ENCODE data around the gene SLC26A1. TPM values are rescaled to one million over a fixed set of nuclear protein-coding genes. Genes with fewer than 3 reads are reported as not detected.

The SLC26A1 gene
- total RNA-seq, 2 experiments from 2014 or later = 0.25 to 0.65 TPM

- Mint-ChIP-seq H3K36me3 (peaks cover 3% of the 10 kb centered on the region), H3K27me3 (no peaks in the 10 kb centered on the region), H3K27ac (no peak overlapping the region), H3K9me3 (no peaks in the 10 kb centered on the region), H3K4me3 (no peak overlapping the region), H3K4me1 (no peaks in the 10 kb centered on the region)
- POLR2A ChIA-PET = no interaction called here
- ATAC-seq (ENCODE audit: low read depth) (no peak), DNase-seq (peak; percentile 10)
Measured at GRCh38 chr4:954211-955020, 38.8 kb downstream of the SLC26A1 start.

DNA sequence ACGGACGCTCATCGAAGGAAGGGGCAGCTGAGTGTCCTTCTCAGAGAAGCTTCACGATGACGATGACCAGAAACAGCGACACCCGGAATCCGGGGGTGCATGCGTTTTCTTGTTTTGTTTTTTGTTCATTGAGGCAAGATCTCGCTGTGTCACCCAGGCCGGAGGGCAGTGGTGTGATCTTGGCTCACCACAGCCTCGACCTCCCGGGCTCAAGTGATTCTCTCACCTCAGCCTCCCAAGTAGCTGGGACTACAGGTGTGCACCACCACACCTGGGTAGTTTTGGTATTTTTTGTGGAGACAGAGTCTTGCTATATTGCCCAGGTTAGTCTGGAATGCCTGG is 39.7 kb downstream of the SLC26A1 start:
- no peak for ATAC-seq (ENCODE audit: low read depth)
- H3K27ac Mint-ChIP-seq = no peak overlapping the region
- no peak overlapping the region for H3K4me3 Mint-ChIP-seq
- no peaks in the 10 kb centered on the region for H3K9me3 Mint-ChIP-seq
- H3K36me3 Mint-ChIP-seq = peaks cover 3% of the 10 kb centered on the region
- H3K4me1 Mint-ChIP-seq = no peaks in the 10 kb centered on the region
- no peak for DNase-seq
- no peaks in the 10 kb centered on the region for H3K27me3 Mint-ChIP-seq
- POLR2A ChIA-PET = interaction anchor here (0.6 kb wide), 1 partner anchor 9 kb away, joined by 3 read pairs; no protein-coding TSS in a partner anchor

GRCh38 chr4:952881-953573 is 40.2 kb downstream of the SLC26A1 start:
- H3K4me1 Mint-ChIP-seq = no peaks in the 10 kb centered on the region
- H3K4me3 Mint-ChIP-seq = no peak overlapping the region
- no peak overlapping the region for H3K27ac Mint-ChIP-seq
- DNase-seq = peak; percentile 21
- no peaks in the 10 kb centered on the region for H3K9me3 Mint-ChIP-seq
- POLR2A ChIA-PET = interaction anchor here (0.6 kb wide), 1 partner anchor 10 kb away, joined by 3 read pairs; no protein-coding TSS in a partner anchor
- no peaks in the 10 kb centered on the region for H3K27me3 Mint-ChIP-seq
- H3K36me3 Mint-ChIP-seq = peaks cover 3% of the 10 kb centered on the region
- no peak for ATAC-seq (ENCODE audit: low read depth)

DNA sequence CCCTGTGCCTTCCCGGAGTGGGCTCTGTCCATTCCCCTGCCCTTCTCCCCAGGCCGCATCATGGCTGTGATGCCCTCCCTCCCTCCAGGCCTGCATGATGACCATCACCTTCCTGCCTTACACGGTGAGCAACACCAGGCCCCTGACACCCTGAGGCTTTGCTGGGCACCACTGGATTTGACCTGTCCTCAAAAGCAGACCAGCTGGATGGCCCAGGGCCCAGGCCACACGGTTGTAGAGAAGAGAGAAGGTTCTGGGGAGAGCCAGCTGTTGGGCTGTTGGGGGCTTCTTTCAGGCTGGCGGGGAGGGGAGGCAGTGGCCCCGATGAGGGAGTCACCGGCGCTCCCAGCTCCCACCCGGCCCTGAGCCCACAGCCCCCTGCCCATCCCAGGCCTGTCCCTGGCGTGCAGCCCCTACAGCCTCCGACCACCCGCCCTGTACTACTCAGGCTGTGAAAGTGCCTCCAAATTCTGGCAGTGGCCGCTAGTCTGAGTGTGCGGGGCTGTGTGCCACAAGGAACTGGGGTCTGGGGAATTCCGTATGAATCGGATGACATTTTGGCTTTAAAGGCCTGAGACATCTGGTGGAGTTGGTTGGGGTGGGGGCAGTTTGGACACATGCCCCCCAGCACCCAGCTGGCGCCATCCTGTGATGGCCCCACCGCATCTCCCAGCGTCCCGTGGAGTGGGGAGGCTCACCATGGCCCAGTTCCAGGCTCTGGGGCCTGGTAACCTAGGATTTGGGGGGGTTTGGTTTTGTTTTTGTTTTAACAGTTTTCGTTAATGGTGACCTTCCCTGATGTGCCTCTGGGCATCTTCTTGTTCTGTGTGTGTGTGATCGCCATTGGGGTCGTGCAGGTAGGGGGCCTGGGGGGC is 41.4 kb downstream of the SLC26A1 start:
- H3K27ac Mint-ChIP-seq = no peak overlapping the region
- H3K36me3 Mint-ChIP-seq = peaks cover 3% of the 10 kb centered on the region
- no peaks in the 10 kb centered on the region for H3K4me1 Mint-ChIP-seq
- DNase-seq = peak; percentile 17
- POLR2A ChIA-PET = no interaction called here
- H3K4me3 Mint-ChIP-seq = no peak overlapping the region
- no peaks in the 10 kb centered on the region for H3K9me3 Mint-ChIP-seq
- no peak for ATAC-seq (ENCODE audit: low read depth)
- no peaks in the 10 kb centered on the region for H3K27me3 Mint-ChIP-seq

DNA sequence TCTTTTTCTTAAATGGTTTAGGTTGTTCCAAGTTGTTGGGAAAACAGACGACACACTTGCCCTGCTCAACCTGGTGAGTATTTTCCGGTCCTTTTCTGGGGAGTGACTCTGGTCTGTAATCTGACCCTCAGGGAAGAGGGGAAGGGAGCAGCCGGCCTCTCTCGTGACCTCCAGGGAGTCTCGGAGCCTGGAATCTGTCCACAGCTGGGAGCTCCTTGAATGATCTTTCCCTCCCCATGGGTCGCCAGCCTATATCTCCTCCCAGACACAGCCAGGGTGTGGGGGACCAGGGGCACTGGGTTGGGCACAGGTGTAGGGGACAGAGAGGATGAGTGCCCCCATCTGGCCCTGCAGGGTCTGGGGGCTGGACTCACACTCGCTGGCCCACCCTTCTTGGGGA is 42.0 kb downstream of the SLC26A1 start:
- Mint-ChIP-seq H3K27ac (no peak overlapping the region), H3K36me3 (peaks cover 3% of the 10 kb centered on the region), H3K27me3 (no peaks in the 10 kb centered on the region), H3K4me3 (no peak overlapping the region), H3K9me3 (no peaks in the 10 kb centered on the region), H3K4me1 (no peaks in the 10 kb centered on the region)
- POLR2A ChIA-PET = no interaction called here
- DNase-seq (no peak), ATAC-seq (ENCODE audit: low read depth) (no peak)

- POLR2A ChIA-PET = no interaction called here
- no peaks in the 10 kb centered on the region for H3K4me1 Mint-ChIP-seq
- peak; percentile 11 for DNase-seq
- no peak for ATAC-seq (ENCODE audit: low read depth)
- H3K27me3 Mint-ChIP-seq = no peaks in the 10 kb centered on the region
- peaks cover 4% of the 10 kb centered on the region for H3K36me3 Mint-ChIP-seq
- no peaks in the 10 kb centered on the region for H3K9me3 Mint-ChIP-seq
- no peak overlapping the region for H3K4me3 Mint-ChIP-seq
- H3K27ac Mint-ChIP-seq = no peak overlapping the region
Measured at GRCh38 chr4:950136-951020, 42.8 kb downstream of the SLC26A1 start.

GRCh38 chr4:949656-950055 is 43.5 kb downstream of the SLC26A1 start:
- peak; percentile 21 for DNase-seq
- Mint-ChIP-seq H3K9me3 (no peaks in the 10 kb centered on the region), H3K4me3 (no peak overlapping the region)

DNA sequence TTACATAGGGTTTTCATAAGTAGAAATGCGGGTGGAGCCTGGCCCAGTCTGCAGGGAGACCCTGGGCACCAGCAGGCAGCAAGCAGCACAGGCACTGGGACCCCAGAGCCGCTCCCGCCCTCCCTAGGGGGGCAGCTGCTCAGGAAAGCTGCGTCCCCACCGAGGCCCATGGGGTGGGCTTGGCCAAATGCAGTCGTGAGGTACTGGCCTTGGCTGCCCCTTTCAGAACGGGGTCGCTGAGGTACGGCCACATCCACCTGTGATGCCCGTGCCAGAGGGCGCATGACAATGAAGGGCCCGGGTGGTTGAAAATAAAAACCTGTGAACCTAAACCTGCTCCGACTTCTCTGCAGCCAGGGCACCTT is 44.3 kb downstream of the SLC26A1 start:
- no peak overlapping the region for H3K27ac Mint-ChIP-seq

More at GRCh38 chr4:949656-950055, 43.5 kb downstream of the SLC26A1 start:
- Mint-ChIP-seq H3K27me3 (no peaks in the 10 kb centered on the region), H3K4me1 (no peaks in the 10 kb centered on the region), H3K27ac (no peak overlapping the region), H3K36me3 (peaks cover 5% of the 10 kb centered on the region)
- POLR2A ChIA-PET = no interaction called here
- ATAC-seq (ENCODE audit: low read depth) = no peak

DNA sequence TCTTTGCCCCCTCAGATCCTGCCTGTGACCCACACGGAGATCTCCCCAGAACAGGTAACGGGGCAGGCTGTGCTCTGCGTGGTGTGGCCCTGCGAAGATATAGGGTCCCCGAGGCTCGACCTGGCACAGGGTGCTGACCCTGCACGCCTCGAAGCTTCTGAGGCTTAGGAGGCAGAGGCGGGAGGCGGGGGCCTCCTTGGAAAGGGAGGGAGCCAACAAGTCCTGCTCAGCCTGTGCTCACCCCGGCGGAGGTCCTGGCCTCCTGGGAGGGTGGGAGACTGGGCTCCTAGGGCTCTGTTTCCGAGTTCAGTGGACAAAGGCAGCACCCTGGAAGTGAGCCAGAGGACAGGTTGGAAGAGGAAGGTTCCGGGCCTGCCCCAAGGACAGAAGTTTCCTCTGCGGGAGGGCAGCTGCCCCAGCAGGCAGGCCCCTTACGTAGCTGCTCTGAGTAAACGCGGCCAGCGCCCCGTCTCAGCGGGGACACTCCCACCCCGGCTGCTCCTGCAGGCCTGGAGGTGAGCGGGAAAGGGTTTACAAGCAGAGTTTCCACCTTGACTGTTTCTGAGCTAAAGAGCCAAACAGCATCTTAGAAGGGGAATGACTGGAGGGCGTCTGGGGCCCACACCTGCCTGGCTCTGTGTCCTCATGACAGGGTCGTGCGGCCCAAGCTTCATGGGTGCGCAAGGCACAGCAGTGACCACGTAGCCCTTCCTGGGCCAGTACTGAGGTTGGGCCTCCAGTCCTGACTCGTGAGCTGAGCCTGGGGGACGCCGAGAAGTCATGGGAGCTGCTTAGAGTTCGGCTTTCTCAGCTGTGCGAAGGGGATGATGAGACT is 44.9 kb downstream of the SLC26A1 start:
- DNase-seq = peak; percentile 19

More for the DNA sequence above, 44.3 kb downstream of the SLC26A1 start:
- POLR2A ChIA-PET = interaction anchor here (1.1 kb wide), 1 partner anchor 16 kb away, joined by 3 read pairs; the partner anchor contains the start of genes GAK and TMEM175
- Mint-ChIP-seq H3K4me1 (no peaks in the 10 kb centered on the region), H3K9me3 (no peaks in the 10 kb centered on the region), H3K27me3 (no peaks in the 10 kb centered on the region), H3K36me3 (peaks cover 3% of the 10 kb centered on the region), H3K4me3 (no peak overlapping the region)
- no peak for ATAC-seq (ENCODE audit: low read depth)
- peak; percentile 15 for DNase-seq

GRCh38 chr4:947491-947971 is 45.7 kb downstream of the SLC26A1 start:
- Mint-ChIP-seq H3K4me3 (no peak overlapping the region), H3K9me3 (no peaks in the 10 kb centered on the region), H3K36me3 (peaks cover 3% of the 10 kb centered on the region), H3K27ac (no peak overlapping the region), H3K27me3 (no peaks in the 10 kb centered on the region), H3K4me1 (no peaks in the 10 kb centered on the region)
- no peak for ATAC-seq (ENCODE audit: low read depth)
- POLR2A ChIA-PET = interaction anchor here (1.1 kb wide), 1 partner anchor 15 kb away, joined by 3 read pairs; the partner anchor contains the start of genes GAK and TMEM175
- DNase-seq = no peak

More for the DNA sequence above, 44.9 kb downstream of the SLC26A1 start:
- H3K4me3 Mint-ChIP-seq = no peak overlapping the region
- POLR2A ChIA-PET = interaction anchor here (1.1 kb wide), 1 partner anchor 16 kb away, joined by 3 read pairs; the partner anchor contains the start of genes GAK and TMEM175
- peaks cover 3% of the 10 kb centered on the region for H3K36me3 Mint-ChIP-seq
- H3K27ac Mint-ChIP-seq = no peak overlapping the region
- no peaks in the 10 kb centered on the region for H3K9me3 Mint-ChIP-seq
- H3K4me1 Mint-ChIP-seq = no peaks in the 10 kb centered on the region
- ATAC-seq (ENCODE audit: low read depth) = no peak
- H3K27me3 Mint-ChIP-seq = no peaks in the 10 kb centered on the region

DNA sequence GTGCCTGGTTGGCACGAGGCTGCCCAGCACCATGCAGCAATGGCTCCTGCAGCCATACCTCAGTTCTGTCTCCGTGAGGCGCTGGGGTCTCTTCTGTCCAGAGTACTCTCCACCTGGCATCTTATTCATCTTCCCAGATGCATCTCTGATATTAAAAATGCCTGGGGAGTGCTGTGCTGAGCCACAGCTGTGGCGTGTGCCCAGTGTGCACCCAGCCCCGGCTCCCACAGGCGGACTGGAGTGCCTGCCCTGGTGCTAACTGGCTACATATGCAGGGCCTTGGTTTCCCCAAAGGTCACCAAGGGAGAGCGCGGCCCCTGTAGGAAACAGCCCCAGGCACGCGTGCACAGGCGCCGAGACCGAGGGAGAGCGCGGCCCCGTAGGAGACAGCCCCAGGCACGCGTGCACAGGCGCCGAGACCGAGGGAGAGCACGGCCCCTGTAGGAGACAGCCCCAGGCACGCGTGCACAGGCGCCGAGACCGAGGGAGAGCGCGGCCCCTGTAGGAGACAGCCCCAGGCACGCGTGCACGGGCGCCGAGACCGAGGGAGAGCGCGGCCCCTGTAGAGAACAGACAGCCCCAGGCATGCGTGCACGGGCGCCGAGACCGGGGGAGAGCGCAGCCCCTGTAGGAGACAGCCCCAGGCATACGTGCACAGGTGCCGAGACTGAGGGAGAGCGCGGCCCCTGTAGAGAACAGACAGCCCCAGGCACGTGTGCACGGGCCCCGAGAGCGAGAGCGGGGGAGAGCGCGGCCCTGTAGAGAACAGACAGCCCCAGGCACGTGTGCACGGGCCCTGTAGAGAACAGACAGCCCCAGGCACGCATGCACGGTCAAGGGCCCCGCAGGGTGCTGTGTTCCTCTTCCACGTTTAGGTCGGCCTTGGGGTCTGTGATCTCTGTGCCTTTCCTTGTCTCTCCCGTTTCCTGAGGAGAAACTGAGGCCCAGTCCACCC is 46.4 kb downstream of the SLC26A1 start:
- DNase-seq = no peak
- POLR2A ChIA-PET = no interaction called here
- no peak overlapping the region for H3K27ac Mint-ChIP-seq
- H3K36me3 Mint-ChIP-seq = peaks cover 3% of the 10 kb centered on the region
- H3K9me3 Mint-ChIP-seq = no peaks in the 10 kb centered on the region
- no peak overlapping the region for H3K4me3 Mint-ChIP-seq
- no peaks in the 10 kb centered on the region for H3K27me3 Mint-ChIP-seq
- ATAC-seq (ENCODE audit: low read depth) = no peak
- no peaks in the 10 kb centered on the region for H3K4me1 Mint-ChIP-seq

Measured in activated naive CD8-positive, alpha-beta T cell treated with anti-CD3 and anti-CD28 coated beads, Interleukin-2, amount 10 ng/mL, durations not matched to agents 7 days and 5 days (primary cell).